Muscle of arm (tissue), 12 donors: ENCODE results near the gene PNMA8C. TPM values are rescaled to one million over a fixed set of nuclear protein-coding genes. Genes with fewer than 3 reads are reported as not detected.
"Not testable (repeated sequence)": the region's sequence is repeated elsewhere in the genome, so short reads cannot be mapped to it uniquely, and the experiment has no call there.

Source experiments
- DNase-seq: peaks from one replicate; pipeline ENCODE4 v3.0.0-alpha.2; 2013
- polyA plus RNA-seq, 12 donors: library from polyadenylated mRNA; unstranded; fragments of 120-200 nt; gene quantifications; one replicate each; pipeline ENCODE4 v1.2.1, GENCODE V29; 2013; ENCODE audit not compliant: insufficient read length in 12 of 12

PNMA8C gene
- polyA plus RNA-seq, 12 donors = 0.24 to 0.47 (median 0.41) TPM; not detected in 2

DNA sequence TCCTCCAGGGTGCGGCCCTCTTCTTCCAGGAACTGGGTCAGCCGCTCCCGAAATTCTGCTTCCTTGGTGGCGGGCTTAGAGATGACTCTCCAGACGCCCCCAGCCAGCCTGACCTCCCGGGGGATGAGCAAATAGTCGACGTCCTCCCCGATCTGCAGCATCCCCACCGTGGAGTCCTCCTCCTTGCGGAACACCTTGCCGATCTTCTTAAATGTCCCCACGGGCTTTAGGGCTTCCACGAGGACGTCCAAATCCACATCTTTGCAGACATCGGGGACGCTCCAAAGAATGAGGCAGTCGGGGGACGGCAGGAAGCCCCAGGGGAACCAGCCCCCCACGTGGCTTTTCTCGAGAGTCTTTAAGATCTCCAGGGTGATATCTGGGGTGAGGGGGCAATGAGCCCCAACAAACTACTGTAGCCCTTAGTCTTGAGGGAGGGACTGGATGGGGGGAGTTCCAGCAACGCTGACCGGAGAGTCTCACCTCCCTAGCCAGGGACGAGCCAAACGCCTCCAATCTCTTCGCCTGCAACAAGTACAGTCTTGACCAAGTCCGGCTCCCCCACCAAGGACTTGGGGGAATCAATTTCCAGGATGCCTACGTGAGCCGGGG, 16.0 kb downstream of the PNMA8C start:
- DNase-seq = no peak

DNA sequence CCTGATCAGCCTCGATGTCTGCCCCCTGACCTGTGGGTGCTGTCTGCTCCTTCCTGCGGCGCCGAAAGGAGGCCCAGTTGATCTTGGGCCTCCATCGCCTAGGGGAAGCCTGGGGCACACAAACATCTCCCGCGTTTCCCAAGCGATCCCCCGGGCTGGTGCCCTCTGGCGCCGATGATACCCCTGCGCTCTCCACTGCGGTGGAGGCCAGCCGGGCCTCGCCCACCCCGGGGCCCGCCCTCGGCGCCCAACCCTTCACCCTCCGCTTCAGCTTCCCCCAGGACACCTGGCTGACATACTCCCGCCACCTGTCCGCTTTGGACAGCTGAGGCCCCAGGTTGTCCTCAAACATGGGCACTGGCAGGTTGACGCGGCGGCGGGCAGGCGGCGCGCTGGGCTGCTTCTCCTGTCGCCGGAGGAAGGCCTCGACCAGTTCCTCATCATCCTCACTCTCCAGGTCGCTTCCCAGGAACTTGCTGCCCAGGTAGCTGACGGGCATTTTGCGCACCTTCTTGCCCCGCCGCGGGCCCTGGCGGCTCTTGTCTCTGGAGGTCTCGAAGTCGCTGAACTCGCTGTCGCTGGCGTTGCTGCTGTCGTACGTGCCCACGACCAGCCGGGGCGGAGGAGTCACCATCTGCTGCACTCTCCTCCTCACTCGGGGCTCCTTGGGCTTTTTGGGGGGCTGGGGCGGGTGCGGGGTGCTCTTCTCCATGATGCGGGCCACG, 16.6 kb downstream of the PNMA8C start:
- no peak for DNase-seq

DNA sequence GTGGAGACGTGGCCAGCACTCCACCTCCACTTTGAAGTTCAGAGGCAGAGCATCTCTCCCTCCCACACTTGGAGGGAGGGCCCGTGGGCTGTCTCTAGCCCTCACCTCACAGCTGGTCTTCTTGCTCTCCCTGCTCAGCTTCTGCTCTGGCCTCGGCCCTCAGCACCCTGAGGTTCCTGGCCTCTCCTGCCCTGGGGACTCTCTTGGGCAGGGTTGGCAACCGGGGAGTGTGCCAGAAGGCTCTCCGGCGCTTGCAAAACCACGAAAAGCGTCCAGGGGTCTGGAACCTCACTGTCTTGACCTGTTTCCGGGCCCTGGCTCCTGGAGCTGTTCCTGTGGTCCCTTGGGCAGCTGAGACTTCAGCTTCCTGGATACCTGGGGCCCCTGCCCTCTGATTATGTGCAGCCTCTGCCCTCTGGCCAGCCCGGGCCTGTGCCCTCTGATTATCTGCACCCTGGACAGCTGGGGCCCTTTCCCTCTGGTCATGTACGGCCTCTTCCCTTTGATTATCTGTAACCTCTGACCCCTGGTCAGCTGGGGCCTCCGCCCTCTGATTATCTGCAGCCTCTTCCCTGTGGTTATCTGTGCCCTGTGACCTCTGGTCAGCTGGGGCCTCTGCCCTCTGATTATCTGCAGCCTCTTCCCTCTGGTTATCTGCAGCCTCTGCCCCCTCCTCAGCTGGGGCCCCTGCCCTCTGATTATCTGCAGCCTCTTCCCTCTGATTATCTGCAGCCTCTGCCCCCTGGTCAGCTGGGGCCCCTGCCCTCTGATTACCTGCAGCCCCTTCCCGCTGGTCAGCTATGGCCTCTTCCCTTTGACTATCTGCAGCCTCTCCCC, 17.4 kb downstream of the PNMA8C start:
- DNase-seq = no peak

DNA sequence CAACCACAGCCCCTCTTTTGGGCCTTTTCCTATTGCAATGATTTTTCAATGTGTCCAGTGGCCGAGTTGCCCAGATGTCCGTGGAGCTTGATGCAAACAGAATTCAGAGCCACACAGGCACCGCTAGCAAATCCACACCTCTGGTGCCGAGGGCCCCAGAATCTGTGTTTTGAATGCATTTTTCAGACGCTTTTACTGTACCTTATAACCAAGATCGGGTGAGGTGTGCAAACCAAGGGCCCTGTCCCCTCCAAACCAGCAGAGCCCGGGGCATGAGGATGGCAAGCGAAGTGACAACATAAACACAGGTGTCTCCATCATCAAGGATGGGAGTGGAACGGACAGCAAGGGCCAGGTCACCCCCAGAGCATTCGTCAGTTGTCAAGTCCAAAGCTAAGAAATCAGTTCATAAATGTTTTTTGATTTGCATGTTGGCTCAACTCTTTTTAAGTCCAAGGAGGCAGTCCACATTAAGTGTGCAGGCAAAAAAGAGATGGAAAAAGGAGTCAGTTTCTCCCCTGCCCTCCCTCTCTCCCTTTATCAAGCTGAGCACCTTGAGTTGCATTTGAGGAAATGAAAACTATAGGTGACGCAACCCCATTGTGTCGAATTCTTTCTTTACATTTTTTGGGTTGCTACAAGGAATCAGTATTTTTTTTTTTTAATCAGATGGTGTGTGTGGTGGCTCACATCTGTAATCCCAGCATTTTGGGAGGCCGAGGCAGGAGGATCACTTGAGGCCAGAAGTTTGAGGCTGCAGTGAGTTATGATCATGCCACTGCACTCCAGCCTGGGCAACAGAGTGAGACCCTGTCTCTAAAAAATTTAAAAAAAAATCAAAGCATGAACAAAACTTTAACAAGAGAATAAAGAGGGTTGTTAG, 18.3 kb downstream of the PNMA8C start:
- DNase-seq = no peak

DNA sequence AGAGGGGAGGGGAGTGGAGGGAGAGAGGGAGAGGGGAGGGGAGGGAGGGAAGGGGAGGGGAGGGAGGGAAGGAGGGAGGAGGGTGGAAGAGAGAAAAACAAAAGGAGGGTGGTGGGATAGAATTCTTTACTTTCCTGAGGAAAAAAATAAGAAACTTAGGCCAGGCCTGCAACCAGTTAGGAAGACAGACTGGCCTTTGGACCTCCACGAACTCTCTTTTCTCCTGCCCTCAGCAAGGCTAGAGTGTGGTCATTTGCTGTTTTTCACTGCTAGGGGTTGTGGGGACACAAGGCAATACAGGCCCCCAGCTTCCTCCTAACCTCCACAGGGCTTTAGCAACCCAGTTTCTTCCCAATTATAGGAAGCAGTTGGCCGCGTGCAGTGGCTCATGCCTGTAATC, 19.5 kb downstream of the PNMA8C start:
- no peak for DNase-seq

DNA sequence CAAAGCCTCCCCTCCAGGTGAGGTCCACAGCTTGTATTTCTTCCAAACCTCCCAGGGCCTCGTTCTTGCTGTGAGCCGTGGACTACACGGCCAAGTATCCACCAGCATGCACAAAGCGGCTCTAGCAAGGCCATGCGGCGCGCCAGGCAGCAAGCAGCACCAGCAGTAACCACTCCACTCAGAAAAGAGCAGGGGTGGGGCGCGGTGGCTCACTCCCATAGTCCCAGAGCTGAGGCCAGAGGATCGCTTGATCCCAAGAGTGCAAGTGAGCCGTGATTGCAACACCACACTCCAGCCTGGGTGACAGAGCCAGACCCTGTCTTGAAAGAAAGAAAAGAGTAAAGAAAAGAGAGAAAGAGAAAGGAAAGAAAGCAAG, 20.1 kb downstream of the PNMA8C start:
- no peak for DNase-seq

DNA sequence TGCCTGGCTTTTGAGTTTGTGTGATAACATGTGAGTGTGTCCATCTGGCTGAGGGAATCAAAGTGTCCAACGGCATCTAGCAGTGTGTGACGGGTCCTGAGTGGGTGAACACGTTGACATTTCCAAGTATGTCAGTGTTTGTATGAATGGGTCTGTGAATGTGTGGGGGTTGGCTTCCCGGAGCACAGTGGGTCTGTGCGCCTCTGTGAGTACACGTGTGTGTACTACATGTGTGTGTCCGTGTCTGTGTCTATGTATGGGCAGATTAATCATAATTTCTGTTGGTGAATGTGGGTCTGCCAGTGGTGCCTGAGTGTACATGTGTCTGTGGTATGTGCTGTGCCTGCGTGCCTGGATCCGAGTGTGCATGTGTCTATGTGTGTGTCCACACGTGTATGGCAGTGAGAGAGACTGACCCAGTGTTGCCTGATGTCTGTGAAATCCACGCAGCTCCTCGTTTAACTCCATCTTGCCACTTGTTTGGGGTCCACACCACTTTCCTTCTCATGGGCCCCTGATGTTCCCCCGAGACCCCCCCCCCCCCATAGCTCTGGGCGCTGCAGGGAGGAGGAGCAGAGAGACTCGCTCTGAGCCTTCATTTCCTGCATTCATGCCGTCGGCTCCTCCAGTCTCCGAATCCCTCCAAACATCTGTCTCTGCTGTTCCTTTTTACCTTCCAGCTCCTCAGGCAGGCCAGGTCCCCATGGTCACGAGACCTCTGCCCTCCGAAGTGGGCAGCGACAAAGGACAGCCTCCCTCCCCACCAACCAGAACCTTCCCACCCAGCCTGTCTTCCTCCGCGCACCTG, 20.7 kb downstream of the PNMA8C start:
- no peak for DNase-seq

DNA sequence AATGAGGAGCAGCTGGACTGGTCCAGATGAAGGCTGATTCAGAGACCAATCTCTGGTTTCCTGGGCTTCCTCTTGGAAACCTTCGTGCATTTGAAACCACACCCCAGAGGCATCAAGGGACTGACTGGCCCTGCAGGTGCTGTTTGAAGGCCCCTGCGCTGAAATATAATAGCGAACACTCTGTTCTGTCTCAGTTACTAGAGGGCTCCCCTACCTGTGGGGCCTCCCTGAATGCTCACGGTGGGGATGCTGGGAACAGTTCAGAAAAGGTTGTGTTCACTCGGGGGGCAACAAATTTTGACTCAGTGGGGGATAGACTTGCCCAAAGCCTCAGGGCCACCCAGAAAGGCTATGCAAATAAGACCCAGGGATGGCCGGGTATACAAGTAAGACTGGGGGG, 21.8 kb downstream of the PNMA8C start:
- no peak for DNase-seq

DNA sequence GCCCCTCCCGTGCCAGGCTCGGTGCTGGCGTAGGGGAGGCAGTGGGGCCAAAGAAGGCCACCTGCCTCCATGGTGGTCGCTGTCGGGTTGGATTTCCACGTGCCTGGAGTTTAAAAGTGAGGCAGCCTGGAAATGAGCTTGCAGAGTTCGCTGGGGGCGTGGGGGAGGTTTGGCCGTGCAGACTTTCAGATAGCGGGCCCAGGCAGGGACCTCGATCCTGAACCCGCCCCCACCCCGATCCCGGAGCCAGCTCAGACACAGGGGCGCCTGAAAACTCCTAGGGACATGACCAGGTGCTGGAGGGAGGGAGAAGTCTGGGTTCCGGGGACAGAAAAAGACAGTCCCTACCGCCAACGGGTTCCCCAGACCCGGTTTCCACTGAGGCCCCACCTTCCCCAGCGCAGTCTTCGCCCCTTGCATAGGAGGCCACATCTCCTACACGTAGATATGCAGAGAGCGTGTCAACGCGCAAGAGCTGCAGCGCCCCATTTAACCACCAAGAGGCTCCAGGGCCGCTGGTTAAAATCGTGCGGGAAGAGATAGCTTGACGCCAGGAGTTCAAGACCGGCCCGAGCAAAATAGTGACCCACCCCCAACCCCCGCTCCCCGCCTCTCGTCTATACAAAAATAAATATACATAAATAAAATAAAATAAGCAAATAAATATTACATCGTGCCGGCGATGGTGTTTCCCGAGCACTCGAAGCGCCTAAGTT, 23.8 kb downstream of the PNMA8C start:
- peak; percentile 77 for DNase-seq

DNA sequence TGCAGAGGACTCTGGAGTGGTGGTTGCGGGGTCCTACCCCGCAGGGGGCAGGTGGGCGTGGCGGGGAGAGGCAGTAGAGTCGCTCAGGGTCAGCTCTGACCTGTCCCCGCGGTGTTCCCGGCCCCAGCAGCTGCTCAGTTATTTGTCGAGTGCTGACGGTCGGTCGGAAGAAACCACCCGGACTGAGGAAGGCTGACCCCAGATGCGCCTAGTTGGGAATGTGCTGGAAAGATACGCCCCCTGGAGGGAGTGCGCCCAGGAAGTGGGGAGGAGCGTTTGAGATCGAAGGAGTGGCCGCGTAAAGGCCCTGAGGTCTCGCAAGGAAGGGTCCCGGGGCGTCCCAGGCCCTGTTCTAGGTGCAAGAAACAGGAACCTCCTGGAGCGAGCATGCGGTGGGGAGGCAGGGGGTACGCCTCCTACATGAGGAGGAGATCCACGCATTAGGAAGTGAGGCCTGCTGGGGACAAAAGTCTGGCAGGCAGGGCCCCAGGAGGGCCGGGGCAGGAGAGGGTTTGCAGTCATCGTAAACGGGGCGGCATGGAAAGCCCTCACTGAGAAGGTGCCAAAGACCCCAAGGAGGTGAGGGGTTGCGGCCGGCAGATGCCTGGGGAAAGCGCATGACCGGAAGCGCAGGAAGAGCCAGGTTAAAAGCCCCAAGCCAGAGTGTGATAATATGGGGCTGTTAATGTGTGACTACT, 24.5 kb downstream of the PNMA8C start:
- DNase-seq = peak; percentile 82

DNA sequence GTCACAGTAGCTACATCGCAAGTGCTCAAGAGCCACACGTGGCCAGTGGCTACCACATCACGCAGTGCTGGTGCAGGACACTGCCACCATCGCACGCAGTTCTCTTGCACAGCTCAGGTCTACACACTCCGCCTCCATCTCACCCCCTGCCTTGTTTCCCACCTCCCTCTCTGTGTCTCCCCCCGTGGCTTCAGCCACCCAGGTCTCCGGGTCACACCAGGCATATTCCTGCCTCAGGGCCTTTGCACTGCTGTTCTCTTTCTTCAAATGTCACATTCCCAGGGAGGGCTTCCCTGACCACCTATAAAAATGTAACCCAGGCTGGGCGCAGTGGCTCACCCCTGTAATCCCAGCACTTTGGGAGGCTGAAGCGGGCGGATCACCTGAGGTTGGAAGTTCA, 26.0 kb downstream of the PNMA8C start:
- DNase-seq = no peak

DNA sequence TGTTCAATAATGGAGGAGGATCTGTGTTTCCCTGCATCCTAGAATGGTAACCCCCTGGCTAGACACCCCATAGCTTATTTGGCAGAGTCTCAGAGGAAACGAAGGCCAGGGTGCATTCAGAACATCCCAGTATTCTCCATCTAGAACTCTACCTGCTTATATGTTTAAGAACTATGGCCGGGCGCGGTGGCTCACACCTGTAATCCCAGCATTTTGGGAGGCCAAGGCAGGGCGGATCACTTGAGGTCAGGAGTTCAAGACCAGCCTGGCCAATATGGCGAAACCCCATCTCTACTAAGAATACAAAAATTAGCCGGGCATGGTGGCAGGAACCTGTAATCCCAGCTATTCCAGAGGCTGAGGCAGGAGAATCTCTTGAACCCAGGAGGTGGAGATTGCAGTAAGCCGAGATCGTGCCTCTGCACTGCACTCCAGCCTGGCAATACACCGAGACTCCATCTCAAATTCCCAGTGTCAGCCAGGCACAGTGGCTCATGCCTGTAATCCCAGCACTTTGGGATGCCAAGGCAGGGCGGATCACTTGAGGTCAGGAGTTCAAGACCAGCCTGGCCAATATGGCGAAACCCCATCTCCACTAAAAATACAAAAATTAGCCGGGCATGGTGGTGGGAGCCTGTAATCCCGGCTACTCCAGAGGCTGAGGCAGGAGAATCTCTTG, 30.8 kb downstream of the PNMA8C start:
- DNase-seq = not testable (repeated sequence)

DNA sequence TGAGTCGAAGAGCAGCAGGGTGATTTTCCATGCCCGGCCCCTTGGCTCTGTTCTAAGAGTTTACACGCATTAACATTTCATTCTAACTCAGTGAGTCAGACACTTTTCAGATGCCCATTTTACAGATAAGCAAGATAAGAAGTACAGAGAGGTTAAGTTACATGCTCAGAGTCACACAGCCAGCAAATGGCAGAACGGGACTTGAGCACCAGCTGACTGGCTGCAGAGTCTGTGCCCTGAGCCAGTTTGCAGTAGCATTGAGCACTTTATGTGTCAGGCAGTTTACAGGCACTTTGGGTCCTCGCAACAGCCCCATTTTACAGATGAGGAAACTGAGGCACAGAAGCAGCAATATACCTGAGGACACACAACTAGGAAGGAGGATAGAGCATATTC, 34.3 kb downstream of the PNMA8C start:
- DNase-seq = no peak

DNA sequence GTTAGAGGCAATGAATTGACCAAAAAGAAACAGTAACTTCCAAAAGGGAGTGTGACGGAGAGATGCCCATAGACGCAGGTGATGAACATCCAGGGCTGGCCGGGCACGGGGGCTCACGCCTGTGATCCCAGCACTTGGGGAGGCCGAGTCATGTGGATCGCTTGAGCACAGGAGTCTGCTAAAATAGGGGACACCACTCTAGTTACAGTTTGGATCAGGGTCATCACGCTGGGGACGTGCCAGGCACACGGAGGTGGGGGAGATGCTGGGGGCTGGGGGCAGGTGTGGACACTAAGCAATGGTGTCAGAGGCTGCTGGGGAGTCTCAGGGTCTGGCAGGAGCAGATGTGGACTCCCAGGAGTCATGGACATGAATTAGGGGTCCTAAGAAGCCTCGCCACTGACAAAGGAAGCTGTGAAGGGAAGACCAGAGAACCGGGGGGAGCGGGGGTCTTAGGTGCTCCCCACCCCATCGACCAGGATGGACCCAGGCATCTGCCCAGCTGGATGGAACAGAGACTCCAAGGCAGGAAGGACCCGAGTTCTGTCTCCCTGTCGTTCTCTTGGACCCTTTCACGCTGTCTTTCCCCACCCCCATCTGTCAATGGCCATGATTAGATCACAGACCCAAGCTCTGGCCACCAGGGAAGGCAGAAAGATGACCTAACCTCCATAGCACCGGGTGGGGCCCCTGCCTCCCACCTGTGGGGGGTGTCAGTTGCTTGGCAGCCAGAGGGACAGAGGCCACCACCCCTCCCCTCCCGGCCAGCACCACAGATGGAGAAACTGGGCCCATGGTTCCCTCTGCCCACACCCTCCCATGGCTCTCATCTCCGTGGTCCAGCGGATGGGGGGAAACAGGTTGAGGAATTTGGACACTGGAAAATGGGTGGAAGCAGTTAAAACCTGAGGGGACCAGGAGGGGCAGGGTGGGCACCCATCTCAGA, 35.0 kb downstream of the PNMA8C start:
- DNase-seq = no peak

DNA sequence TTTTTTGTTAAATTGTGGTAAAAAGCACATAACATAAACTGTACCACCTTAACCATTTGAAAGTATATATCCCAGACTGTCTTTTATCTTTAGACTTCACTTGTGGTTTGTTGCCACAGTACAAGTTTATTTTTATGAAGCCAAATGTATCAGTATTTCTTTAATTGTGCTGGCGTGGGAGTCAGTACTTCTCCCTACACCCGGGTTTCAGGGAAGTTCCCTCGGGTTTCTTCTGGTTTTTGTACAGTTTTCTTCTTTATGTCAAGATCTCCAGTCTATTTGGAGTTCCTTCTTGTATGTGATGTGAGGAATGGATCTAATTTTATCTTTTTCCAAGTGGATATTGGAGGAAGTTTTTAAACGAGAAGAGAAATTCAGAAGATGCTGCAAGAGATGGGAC, 35.9 kb downstream of the PNMA8C start:
- DNase-seq = no peak

DNA sequence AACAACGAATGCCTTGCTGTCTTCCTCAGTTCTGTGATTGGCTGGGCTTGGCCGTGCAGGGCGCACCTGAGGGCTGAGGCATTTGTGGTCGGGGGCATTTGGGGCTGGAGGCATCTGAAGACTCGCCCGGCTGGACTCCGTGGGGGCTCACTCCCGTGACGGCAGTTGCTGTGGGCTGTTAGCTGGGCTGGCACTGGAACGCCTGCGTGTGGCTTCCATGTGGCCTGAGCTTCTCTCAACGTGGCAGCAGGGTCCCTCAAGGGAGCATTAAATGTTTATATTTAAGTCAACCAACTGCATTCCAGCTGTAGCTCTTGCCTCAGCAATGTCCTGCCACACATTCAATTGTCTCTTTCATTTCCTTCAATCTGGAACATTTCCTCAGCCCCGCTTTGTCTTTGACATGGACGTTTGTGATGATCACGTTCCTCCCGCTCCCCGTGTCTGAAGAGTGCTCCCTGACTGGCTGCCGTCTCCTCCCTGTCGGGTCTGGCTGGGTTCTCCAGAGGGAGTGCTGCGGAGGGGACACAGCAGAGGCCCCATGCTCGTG, 36.4 kb downstream of the PNMA8C start:
- DNase-seq = no peak
